ENCODE measurements around the gene DENND1A.
A peak's percentile ranks its signal among the peaks of the same experiment; 100 is the strongest.

DENND1A gene

DNA sequence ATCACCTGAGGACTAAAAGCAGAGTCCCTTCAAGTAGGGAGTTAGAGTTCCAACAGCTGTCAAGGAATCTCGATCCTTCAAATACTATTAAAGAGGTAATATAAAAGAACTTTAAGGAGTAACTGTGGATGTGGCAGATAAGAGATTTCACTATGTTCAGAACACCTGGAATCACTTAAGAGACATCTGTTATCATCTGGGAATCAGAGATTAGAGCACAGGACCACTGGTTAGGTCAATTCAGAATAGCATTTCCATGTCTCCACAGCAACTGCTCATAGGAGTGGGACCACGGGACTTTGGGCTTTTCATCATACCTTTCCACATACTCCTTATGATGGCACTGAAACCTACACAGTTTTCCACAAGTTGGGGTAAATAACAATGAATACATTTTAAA lies 216.6 kb downstream of the DENND1A start:
- no peak overlapping the region for H3K4me3 ChIP-seq (ENCODE audit: low read length)
- no peak for TF ChIP-seq CTCF (IDR thresholded peaks at IDR 0.05; ENCODE audit: insufficient read depth, low read depth, low read length, missing control alignments)
- DNase-seq (ENCODE audit: low read depth) = no peak

- no peak for TF ChIP-seq CTCF (IDR thresholded peaks at IDR 0.05; ENCODE audit: insufficient read depth, low read depth, low read length, missing control alignments)
- no peak overlapping the region for H3K4me3 ChIP-seq (ENCODE audit: low read length)
- no peak for DNase-seq (ENCODE audit: low read depth)
These were observed 217.5 kb downstream of the DENND1A start for GRCh38 chr9:123712399-123712798.

GRCh38 chr9:123710299-123710698 lies 219.6 kb downstream of the DENND1A start:
- no peak overlapping the region for H3K4me3 ChIP-seq (ENCODE audit: low read length)
- DNase-seq (ENCODE audit: low read depth) = peak; percentile 52
- TF ChIP-seq CTCF (IDR thresholded peaks at IDR 0.05; ENCODE audit: insufficient read depth, low read depth, low read length, missing control alignments) = no peak

GRCh38 chr9:123702483-123702882 lies 227.4 kb downstream of the DENND1A start:
- no peak for TF ChIP-seq CTCF (IDR thresholded peaks at IDR 0.05; ENCODE audit: insufficient read depth, low read depth, low read length, missing control alignments)
- DNase-seq (ENCODE audit: low read depth) = no peak
- no peak overlapping the region for H3K4me3 ChIP-seq (ENCODE audit: low read length)

DNA sequence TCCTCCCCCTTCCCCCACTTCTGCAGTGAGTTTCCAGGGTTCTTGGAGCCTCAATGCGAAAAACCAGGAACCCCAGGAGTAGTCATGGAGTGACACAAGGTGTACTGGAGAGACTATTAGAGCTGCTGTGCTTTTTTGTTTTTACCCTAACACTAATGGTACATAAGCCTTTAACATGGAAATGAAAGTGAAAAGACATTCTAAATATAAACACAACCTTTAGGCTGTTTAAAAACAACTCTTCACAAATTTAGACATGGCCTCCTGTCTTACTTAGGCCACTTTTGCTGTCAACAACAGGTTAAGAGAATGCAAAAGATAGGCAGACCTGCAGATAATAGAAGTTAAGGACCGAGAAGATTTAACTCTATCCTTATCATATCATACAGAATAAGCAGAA lies 232.2 kb downstream of the DENND1A start:
- no peak overlapping the region for H3K4me3 ChIP-seq (ENCODE audit: low read length)
- no peak for DNase-seq (ENCODE audit: low read depth)
- TF ChIP-seq CTCF (IDR thresholded peaks at IDR 0.05; ENCODE audit: insufficient read depth, low read depth, low read length, missing control alignments) = no peak

- H3K4me3 ChIP-seq (ENCODE audit: low read length) = no peak overlapping the region
- DNase-seq (ENCODE audit: low read depth) = no peak
- TF ChIP-seq CTCF (IDR thresholded peaks at IDR 0.05; ENCODE audit: insufficient read depth, low read depth, low read length, missing control alignments) = no peak
These were observed 233.4 kb downstream of the DENND1A start for GRCh38 chr9:123696476-123696875.

DNA sequence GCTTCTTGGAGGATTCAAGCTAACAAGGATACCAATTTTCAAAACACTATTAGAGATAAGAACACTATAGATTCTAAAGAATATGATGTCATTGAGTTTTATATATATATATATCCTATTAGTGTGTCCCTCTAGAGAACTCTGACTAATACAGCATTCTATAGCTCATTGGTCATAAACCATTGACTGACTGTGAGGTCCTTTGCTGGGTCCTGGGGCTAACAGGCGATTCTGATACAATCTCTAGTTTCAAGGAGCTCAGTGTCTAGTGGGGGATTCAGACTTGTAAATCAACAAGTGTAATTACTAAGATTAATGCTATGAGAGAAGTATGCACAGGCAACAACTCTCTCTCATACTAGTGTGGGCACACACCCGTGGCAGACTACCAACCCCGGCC lies 234.5 kb downstream of the DENND1A start:
- no peak for DNase-seq (ENCODE audit: low read depth)
- TF ChIP-seq CTCF (IDR thresholded peaks at IDR 0.05; ENCODE audit: insufficient read depth, low read depth, low read length, missing control alignments) = no peak
- H3K4me3 ChIP-seq (ENCODE audit: low read length) = no peak overlapping the region
